Measurements from ENCODE around the gene FRMD8. TPM values are rescaled to one million over a fixed set of nuclear protein-coding genes. Genes with fewer than 3 reads are reported as not detected.

The FRMD8 gene
- total and polyA plus RNA-seq, 9 of the 15 experiments (the other 6 are each of a cell fraction or from before 2014, with no cell fraction given), result 4.5 to 54.5 (median 15.8) TPM

GRCh38 chr11:65416341-65416824 is 29.9 kb downstream of the FRMD8 start (continued):
- TF ChIP-seq ZNF707 (CRISPR knock-in tag; conservative IDR thresholded peaks at IDR 0.05) (0 out of 2 replicates have a peak, but pooled peaks have one; percentile 37), KDM4B (IDR thresholded peaks at IDR 0.05; ENCODE audit: borderline replicate concordance in 2 of 2, low read depth in 1 of 2) (peak in 1 of 2 experiments; percentile 81; a peak in 1 of 4 replicates), ZNF511 (CRISPR knock-in tag; IDR thresholded peaks at IDR 0.05) (peak; percentile 68; the same call in 1 of the 2 replicates), NEUROD1 (IDR thresholded peaks at IDR 0.05; ENCODE audit: borderline replicate concordance, low read depth, low read length, partially characterized antibody) (peak; percentile 25), SREBF2 (CRISPR knock-in tag; IDR thresholded peaks at IDR 0.05) (no peak), NR2C1 (IDR thresholded peaks at IDR 0.05) (no peak), NR2C1 (tag; IDR thresholded peaks at IDR 0.05) (0 out of 2 replicates have a peak, but pooled peaks have one; percentile 11), RHOXF2B (CRISPR knock-in tag; conservative IDR thresholded peaks at IDR 0.05) (0 out of 2 replicates have a peak, but pooled peaks have one; percentile 11), CEBPB (tag; IDR thresholded peaks at IDR 0.05) (no peak), CREM (IDR thresholded peaks at IDR 0.05; ENCODE audit: low read depth) (peak; percentile 80), NFIC (IDR thresholded peaks at IDR 0.05) (no peak), KLF13 (tag; IDR thresholded peaks at IDR 0.05; ENCODE audit: borderline replicate concordance, low read depth) (peak; percentile 17; the same call in 1 of the 2 replicates), GTF2E2 (tag; IDR thresholded peaks at IDR 0.05) (no peak), NR1H2 (CRISPR knock-in tag; IDR thresholded peaks at IDR 0.05) (no peak), FOXJ2 (tag; IDR thresholded peaks at IDR 0.05) (peak; percentile 38; the same call in 1 of the 2 replicates), TFAM (CRISPR knock-in tag; conservative IDR thresholded peaks at IDR 0.05) (no peak), PYGO2 (tag; IDR thresholded peaks at IDR 0.05) (no peak), CBX8 (IDR thresholded peaks at IDR 0.05; ENCODE audit: borderline replicate concordance, extremely low read depth, low read depth, low read length, poor library complexity, severe bottlenecking) (no peak), FOXO4 (CRISPR knock-in tag; IDR thresholded peaks at IDR 0.05) (no peak), ELF2 (CRISPR knock-in tag; IDR thresholded peaks at IDR 0.05) (peak; percentile 27; the same call in 1 of the 2 replicates), ETV1 (tag; conservative IDR thresholded peaks at IDR 0.05; ENCODE audit: low read depth) (0 out of 2 replicates have a peak, but pooled peaks have one; percentile 36), PHB (CRISPR knock-in tag; IDR thresholded peaks at IDR 0.05) (no peak)

Data from K562 (cell line).